Liver (tissue), 9 donors: ENCODE results near the gene SOX14. TPM values are rescaled to one million over a fixed set of nuclear protein-coding genes. Genes with fewer than 3 reads are reported as not detected.

ENCODE experiments used
- DNase-seq: peaks from one replicate; pipeline ENCODE4 v3.0.0-alpha.2; 2017; ENCODE audit warnings: low spot score
- H3K27ac ChIP-seq, 2 donors: one replicate each; pipeline ENCODE4 v1.7.0; 2013; ENCODE audit warnings: inconsistent platforms in 2 of 2, low read length in 2 of 2, control low read depth in 1 of 2, low read depth in 1 of 2, mild to moderate bottlenecking in 1 of 2
- H3K27me3 ChIP-seq, 4 donors: one replicate each; pipeline versions ENCODE4 v1.6.1 to v1.7.0; 2013; ENCODE audit warnings: low read length in 3 of 4, inconsistent platforms in 1 of 4, mild to moderate bottlenecking in 1 of 4, moderate library complexity in 1 of 4; ENCODE audit not compliant: control insufficient read depth in 4 of 4, insufficient read depth in 4 of 4
- H3K36me3 ChIP-seq, 4 donors: one replicate each; pipeline versions ENCODE4 v1.6.1 to v1.7.0; 2013; ENCODE audit warnings: low read length in 3 of 4, mild to moderate bottlenecking in 3 of 4, low read depth in 1 of 4, moderate library complexity in 1 of 4; ENCODE audit not compliant: control insufficient read depth in 4 of 4, insufficient read depth in 3 of 4
- H3K4me1 ChIP-seq, 4 donors: one replicate each; pipeline versions ENCODE4 v1.6.1 to v1.7.0; 2013; ENCODE audit warnings: low read length in 3 of 4, mild to moderate bottlenecking in 3 of 4, moderate library complexity in 1 of 4; ENCODE audit not compliant: control insufficient read depth in 4 of 4, insufficient read depth in 4 of 4
- H3K4me3 ChIP-seq, 3 donors: one replicate each; pipeline versions ENCODE4 v1.6.1 to v1.7.0; 2013; ENCODE audit warnings: low read length in 3 of 3, control low read depth in 1 of 3, low read depth in 1 of 3, mild to moderate bottlenecking in 1 of 3
- H3K9ac ChIP-seq, 2 donors: one replicate each; pipeline ENCODE4 v1.7.0; 2013; ENCODE audit warnings: low read length in 2 of 2, mild to moderate bottlenecking in 2 of 2, moderate library complexity in 2 of 2, control low read depth in 1 of 2, low read depth in 1 of 2
- H3K9me3 ChIP-seq, 4 donors: one replicate each; pipeline versions ENCODE4 v1.6.1 to v1.7.0; 2013; ENCODE audit warnings: low read length in 3 of 4; ENCODE audit not compliant: control insufficient read depth in 4 of 4
- CTCF ChIP-seq: fragments of 150-350 bp; IDR thresholded peaks from 2 replicates; pipeline ENCODE4 v1.5.1; 2017; ENCODE audit warnings: improper control_type of control experiment, low read depth, low read length; ENCODE audit not compliant: missing input control
- EGR1 ChIP-seq, 2 donors: IDR thresholded peaks; 2 replicates each; pipeline ENCODE4 v1.6.1; 2016 to 2018; ENCODE audit warnings: antibody characterized with exemption in 2 of 2, low read depth in 2 of 2
- FOXA1 ChIP-seq: IDR thresholded peaks from 2 replicates; pipeline ENCODE4 v1.6.1; 2016; ENCODE audit warnings: antibody characterized with exemption
- FOXA2 ChIP-seq: IDR thresholded peaks from 2 replicates; pipeline ENCODE4 v1.6.1; 2016; ENCODE audit warnings: antibody characterized with exemption
- GABPA ChIP-seq, 2 donors: IDR thresholded peaks in 1 of 2; conservative IDR thresholded peaks in 1 of 2; 2 replicates each; pipeline ENCODE4 v1.6.1; 2016; ENCODE audit warnings: antibody characterized with exemption in 2 of 2, mild to moderate bottlenecking in 1 of 2, moderate library complexity in 1 of 2
- HNF4A ChIP-seq, 2 donors: conservative IDR thresholded peaks; 2 replicates each; pipeline ENCODE4 v1.6.1; 2016; ENCODE audit warnings: antibody characterized with exemption in 2 of 2, mild to moderate bottlenecking in 2 of 2
- HNF4G ChIP-seq: IDR thresholded peaks from 2 replicates; pipeline ENCODE4 v1.6.1; 2016; ENCODE audit warnings: antibody characterized with exemption
- JUND ChIP-seq, 2 donors: IDR thresholded peaks; 2 replicates each; pipeline ENCODE4 v1.6.1; 2016; ENCODE audit warnings: antibody characterized with exemption in 2 of 2
- MAX ChIP-seq: IDR thresholded peaks from 2 replicates; pipeline ENCODE4 v1.6.1; 2016; ENCODE audit warnings: antibody characterized with exemption
- NR2F2 ChIP-seq: IDR thresholded peaks from 2 replicates; pipeline ENCODE4 v1.6.1; 2016; ENCODE audit warnings: antibody characterized with exemption
- RAD21 ChIP-seq, 2 donors: IDR thresholded peaks; 2 replicates each; pipeline ENCODE4 v1.6.1; 2016; ENCODE audit warnings: antibody characterized with exemption in 2 of 2, mild to moderate bottlenecking in 2 of 2
- RXRA ChIP-seq, 2 donors: IDR thresholded peaks; 2 replicates each; pipeline ENCODE4 v1.6.1; 2017 to 2018; ENCODE audit warnings: antibody characterized with exemption in 2 of 2, mild to moderate bottlenecking in 1 of 2
- SP1 ChIP-seq: IDR thresholded peaks from 2 replicates; pipeline ENCODE4 v1.6.1; 2018; ENCODE audit warnings: antibody characterized with exemption, mild to moderate bottlenecking
- TAF1 ChIP-seq: conservative IDR thresholded peaks from 2 replicates; pipeline ENCODE4 v1.6.1; 2016; ENCODE audit warnings: antibody characterized with exemption, mild to moderate bottlenecking
- YY1 ChIP-seq: IDR thresholded peaks from 2 replicates; pipeline ENCODE4 v1.6.1; 2016; ENCODE audit warnings: antibody characterized with exemption, mild to moderate bottlenecking
- WGBS: extraction: QIAGEN DNeasy Blood & Tissue Kit; methylation state at CpG from one replicate; pipeline ENCODE4 v1.1.7; 2013; 5-methylcytosine and 5-hydroxymethylcytosine counted together
- polyA plus RNA-seq, 2 donors: library from polyadenylated mRNA; stranded (reverse) in 1 of 2; unstranded in 1 of 2; fragments of 200-250 nt in 1 of 2; fragments of >200 nt in 1 of 2; fragmentation: Nextera tagmentation in 1 of 2; extraction: Ambion mirVana in 1 of 2; gene quantifications; one replicate each; pipeline versions ENCODE4 v1.2.1 to v1.2.3, GENCODE V29; 2013 to 2015
- total RNA-seq, 2 donors: library from RNA; depleted of rRNA; stranded (reverse); fragments of >200 nt; gene quantifications; one replicate each; pipeline ENCODE4 v1.2.3, GENCODE V29; 2014
- TF ChIP-seq, protein P1 (sequence below): IDR thresholded peaks from 2 replicates; pipeline ENCODE4 v1.6.1; 2016; ENCODE audit warnings: antibody characterized with exemption
- TF ChIP-seq, protein P2 (sequence below): IDR thresholded peaks from 2 replicates; pipeline ENCODE4 v1.6.1; 2016; ENCODE audit warnings: antibody characterized with exemption
- TF ChIP-seq, protein P3 (sequence below): IDR thresholded peaks from 2 replicates; pipeline ENCODE4 v1.6.1; 2016; ENCODE audit warnings: antibody characterized with exemption, mild to moderate bottlenecking
- donor health status: healthy.
- donor health status: healthy.
- donor health status: healthy.
- donor health status: healthy.
- donor health status: healthy.

Gene SOX14
- total and polyA plus RNA-seq, 4 donors = not detected

DNA sequence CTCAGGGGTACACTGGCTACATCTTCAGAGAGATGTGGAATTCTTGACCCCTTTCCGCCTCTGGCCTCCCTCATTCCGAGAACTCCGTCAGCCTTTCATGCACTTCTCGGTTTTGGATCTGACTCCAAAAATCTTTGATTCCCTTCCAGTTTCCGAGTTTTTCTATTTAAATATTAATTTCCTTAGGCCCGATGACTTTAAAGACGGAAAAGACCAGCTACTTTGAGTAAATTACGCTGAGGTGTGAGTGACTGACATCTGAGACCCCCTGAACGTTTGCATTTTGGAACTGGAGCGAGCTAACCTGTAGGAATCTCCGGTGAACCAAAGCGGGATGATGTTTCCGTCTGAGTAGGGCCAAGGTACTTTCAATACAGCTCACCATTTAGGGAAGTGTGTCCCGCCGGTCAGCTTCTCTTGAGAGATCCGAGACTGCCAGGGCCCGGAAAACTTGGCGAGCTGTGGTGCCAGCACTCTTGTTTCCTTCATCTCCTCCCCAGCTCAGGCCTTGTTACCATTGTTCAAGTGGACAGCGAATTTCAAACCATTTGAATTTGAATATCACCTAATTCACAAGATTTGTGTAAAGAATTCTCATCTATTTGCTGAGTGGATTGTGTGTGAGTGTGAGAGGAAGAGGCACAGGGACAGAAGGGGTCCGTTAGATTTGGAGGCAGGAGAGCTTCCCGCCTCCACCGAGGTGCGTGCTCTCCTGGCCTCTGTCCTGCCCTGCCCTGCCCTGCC, 5.4 kb downstream of the SOX14 start:
- WGBS = 10% methylated on average over 23 of the region's 23 CpGs
- no peaks in the 10 kb centered on the region for H3K36me3 ChIP-seq
- no peak overlapping the region for H3K4me3 ChIP-seq
- TF ChIP-seq, protein P1, sequence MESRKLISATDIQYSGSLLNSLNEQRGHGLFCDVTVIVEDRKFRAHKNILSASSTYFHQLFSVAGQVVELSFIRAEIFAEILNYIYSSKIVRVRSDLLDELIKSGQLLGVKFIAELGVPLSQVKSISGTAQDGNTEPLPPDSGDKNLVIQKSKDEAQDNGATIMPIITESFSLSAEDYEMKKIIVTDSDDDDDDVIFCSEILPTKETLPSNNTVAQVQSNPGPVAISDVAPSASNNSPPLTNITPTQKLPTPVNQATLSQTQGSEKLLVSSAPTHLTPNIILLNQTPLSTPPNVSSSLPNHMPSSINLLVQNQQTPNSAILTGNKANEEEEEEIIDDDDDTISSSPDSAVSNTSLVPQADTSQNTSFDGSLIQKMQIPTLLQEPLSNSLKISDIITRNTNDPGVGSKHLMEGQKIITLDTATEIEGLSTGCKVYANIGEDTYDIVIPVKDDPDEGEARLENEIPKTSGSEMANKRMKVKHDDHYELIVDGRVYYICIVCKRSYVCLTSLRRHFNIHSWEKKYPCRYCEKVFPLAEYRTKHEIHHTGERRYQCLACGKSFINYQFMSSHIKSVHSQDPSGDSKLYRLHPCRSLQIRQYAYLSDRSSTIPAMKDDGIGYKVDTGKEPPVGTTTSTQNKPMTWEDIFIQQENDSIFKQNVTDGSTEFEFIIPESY = no peak
- TF ChIP-seq HNF4G = no peak
- no peak for TF ChIP-seq RXRA (IDR thresholded peaks at IDR 0.05)
- TF ChIP-seq, protein P2, sequence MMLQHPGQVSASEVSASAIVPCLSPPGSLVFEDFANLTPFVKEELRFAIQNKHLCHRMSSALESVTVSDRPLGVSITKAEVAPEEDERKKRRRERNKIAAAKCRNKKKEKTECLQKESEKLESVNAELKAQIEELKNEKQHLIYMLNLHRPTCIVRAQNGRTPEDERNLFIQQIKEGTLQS = no peak
- no peak for TF ChIP-seq SP1
- no peak for TF ChIP-seq YY1
- TF ChIP-seq TAF1 = no peak
- TF ChIP-seq NR2F2 = no peak
- TF ChIP-seq MAX = no peak
- TF ChIP-seq, protein P3, sequence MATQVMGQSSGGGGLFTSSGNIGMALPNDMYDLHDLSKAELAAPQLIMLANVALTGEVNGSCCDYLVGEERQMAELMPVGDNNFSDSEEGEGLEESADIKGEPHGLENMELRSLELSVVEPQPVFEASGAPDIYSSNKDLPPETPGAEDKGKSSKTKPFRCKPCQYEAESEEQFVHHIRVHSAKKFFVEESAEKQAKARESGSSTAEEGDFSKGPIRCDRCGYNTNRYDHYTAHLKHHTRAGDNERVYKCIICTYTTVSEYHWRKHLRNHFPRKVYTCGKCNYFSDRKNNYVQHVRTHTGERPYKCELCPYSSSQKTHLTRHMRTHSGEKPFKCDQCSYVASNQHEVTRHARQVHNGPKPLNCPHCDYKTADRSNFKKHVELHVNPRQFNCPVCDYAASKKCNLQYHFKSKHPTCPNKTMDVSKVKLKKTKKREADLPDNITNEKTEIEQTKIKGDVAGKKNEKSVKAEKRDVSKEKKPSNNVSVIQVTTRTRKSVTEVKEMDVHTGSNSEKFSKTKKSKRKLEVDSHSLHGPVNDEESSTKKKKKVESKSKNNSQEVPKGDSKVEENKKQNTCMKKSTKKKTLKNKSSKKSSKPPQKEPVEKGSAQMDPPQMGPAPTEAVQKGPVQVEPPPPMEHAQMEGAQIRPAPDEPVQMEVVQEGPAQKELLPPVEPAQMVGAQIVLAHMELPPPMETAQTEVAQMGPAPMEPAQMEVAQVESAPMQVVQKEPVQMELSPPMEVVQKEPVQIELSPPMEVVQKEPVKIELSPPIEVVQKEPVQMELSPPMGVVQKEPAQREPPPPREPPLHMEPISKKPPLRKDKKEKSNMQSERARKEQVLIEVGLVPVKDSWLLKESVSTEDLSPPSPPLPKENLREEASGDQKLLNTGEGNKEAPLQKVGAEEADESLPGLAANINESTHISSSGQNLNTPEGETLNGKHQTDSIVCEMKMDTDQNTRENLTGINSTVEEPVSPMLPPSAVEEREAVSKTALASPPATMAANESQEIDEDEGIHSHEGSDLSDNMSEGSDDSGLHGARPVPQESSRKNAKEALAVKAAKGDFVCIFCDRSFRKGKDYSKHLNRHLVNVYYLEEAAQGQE = no peak
- no peak for TF ChIP-seq CTCF
- TF ChIP-seq FOXA1 = no peak
- TF ChIP-seq JUND (IDR thresholded peaks at IDR 0.05) = no peak
- no peak for TF ChIP-seq RAD21 (IDR thresholded peaks at IDR 0.05)
- TF ChIP-seq GABPA (IDR thresholded peaks at IDR 0.05 in 1 of 2, conservative IDR thresholded peaks at IDR 0.05 in 1 of 2) = no peak
- no peak for TF ChIP-seq FOXA2
- TF ChIP-seq HNF4A (conservative IDR thresholded peaks at IDR 0.05) = no peak
- TF ChIP-seq EGR1 (IDR thresholded peaks at IDR 0.05; ENCODE audit: low read depth in 2 of 2) = no peak
- no peak overlapping the region for H3K27ac ChIP-seq
- peaks cover 9 to 56% (median 24%) of the 10 kb centered on the region in 4 donors for H3K27me3 ChIP-seq
- no peaks in the 10 kb centered on the region for H3K9me3 ChIP-seq
- no peak for DNase-seq
- peaks cover 11 to 39% (median 25%) of the 10 kb centered on the region in 4 donors for H3K4me1 ChIP-seq
- H3K9ac ChIP-seq = no peak overlapping the region
